NCI-H2171 treated with DMSO at 0.1 percent for 48 hours (cell line): ENCODE data around the gene MYH13.
A peak's percentile ranks its signal among the peaks of the same experiment; 100 is the strongest.

Experiments
- DNase-seq: peaks from one replicate; lab custom pipeline; 2025; lab: John Stamatoyannopoulos, UW

Gene MYH13

GRCh38 chr17:10344816-10345215 lies 28.0 kb downstream of the MYH13 start:
- no peak for DNase-seq

- DNase-seq, result no peak
Measured at GRCh38 chr17:10339051-10339450, 33.8 kb downstream of the MYH13 start.

GRCh38 chr17:10337976-10338375 lies 34.8 kb downstream of the MYH13 start:
- DNase-seq, result no peak

DNA sequence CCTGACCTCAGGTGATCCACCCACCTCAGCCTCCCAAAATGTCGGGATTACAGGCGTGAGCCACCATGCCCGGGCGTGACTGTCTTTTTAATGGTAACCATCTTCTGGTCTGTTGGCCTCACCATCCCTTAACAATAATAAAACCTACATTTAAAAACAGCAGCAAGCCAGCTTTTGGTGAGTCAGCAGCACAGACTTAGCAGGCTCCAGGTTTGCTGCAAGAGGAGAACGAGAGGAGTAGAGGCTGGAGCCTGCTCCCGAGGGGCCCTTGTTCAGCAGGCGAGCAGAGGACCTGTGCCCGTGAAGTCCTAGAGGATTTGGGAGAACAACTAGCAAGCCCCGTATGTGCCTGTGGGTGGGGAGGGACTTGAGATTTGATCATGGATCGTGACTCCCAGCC lies 35.7 kb downstream of the MYH13 start:
- DNase-seq, result no peak

- no peak for DNase-seq
Measured at GRCh38 chr17:10336393-10336792, 36.4 kb downstream of the MYH13 start.

DNA sequence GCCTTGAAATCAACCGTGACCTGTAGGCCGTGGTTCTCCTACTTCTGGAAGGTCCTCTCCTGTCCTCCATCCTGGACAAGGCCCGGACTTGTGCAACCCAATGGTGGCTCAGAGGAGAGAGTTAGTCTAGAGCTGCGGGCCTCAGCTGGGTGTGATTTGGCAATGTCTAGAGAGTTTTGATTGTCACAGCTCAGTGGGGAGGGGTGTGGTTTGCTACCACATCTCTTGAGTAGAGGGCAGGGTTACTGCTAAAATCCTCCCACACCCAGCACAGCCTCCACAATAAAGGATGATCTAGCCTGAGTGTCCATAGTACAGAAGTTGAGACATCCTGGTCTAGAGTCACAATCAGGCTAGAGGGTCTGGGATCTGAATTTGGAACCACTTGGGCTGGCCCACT lies 40.3 kb downstream of the MYH13 start:
- no peak for DNase-seq

DNA sequence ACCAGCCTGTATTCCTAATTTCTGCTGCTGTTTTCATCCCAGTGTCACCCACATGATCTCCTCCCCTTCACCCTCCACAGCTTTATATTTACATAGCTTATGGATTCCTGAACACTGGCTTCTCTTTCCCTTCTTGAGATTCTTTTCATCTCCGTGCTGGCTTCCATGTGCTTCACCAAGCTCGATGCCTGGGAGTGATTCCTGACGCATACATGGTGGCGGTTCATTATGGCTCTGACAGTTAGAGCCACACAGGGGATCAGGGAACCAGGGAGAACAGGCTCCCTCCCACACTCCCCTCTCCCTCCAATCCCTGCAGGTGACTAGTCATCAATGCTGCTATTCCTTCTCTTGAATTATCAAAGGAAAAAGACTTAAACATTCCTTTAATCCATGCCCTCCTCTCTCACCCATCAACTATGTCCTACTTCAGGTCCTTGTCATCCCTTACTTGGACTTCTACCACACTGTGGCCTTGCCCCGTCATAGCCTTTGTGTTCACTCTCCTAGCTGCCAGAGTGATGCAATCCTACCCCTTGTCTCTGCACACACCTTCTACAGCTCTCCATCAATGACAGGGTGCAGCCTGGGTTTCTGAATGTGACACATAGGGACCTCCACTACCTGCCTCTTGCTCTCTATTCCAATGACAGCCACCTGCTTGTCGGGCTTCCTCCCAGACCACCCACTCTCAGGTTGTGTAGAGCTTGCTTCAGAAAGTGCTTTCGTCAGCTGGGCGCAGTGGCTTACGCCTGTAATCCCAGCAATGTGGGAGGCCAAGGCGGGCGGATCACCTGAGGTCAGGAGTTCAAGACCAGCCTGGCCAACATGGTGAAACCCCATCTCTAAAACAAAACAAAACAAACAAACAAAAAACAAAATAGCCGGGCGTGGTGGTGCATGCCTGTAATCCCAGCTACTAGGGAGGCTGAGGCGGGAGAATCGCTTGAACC lies 43.6 kb downstream of the MYH13 start:
- no peak for DNase-seq

GRCh38 chr17:10328206-10328605 lies 44.6 kb downstream of the MYH13 start:
- no peak for DNase-seq

DNA sequence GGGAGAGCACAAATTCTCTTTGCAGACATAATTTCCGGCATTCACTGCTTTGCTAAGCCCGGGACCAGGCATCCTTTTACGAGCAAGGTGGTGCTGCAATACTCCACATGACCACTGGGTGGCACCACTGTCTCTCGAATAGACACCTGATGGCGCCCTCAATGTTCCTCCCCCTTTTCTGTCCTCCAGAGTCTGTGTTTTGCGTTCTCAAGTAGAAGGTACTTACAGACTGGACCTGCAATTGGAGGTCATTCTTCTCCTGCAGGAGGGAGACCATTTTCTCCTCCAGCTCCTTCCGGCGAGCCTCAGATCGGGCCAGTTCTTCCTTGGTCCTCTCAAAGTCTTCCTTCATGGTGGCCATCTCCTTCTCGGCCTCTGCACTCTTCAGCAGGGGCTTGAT lies 45.2 kb downstream of the MYH13 start:
- DNase-seq, result peak; percentile 49

DNA sequence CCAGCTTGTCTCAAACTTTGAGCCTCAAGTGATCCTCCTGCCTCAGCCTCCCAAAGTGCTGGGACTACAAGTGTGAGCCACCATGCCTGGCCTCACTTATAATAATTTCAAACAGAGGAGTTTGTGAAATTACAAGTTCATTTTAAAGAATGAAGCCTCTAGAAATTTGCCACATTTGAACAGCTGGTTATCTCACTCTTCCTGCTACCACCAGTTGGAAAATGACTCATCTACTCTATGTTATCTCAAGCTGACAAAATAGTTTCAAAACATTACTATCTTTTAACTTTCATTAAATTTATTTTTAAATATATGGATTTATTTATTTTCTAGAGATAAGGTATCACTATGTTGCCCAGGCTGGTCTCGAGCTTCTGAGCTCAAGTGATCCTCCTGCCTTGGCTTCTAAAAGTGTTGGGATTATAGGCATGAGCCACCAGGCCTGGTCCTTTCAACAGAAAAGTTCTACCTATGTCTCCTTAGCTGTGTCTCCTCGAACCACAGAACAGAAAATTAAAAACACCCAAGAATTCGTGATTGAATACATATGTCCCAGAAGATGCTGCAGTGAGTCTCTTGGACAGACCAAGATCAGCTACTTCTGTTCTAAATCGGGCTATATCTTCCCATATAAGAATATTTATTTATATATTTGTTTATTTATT lies 47.6 kb downstream of the MYH13 start:
- no peak for DNase-seq

- DNase-seq, result no peak
Measured at GRCh38 chr17:10323812-10324610, 48.8 kb downstream of the MYH13 start.

- DNase-seq, result no peak
Measured at GRCh38 chr17:10318535-10318934, 54.3 kb downstream of the MYH13 start.

GRCh38 chr17:10317543-10317834 lies 55.3 kb downstream of the MYH13 start:
- DNase-seq, result no peak

- no peak for DNase-seq
Measured at GRCh38 chr17:10316801-10317542, 55.8 kb downstream of the MYH13 start.

- no peak for DNase-seq
Measured at GRCh38 chr17:10314329-10314728, 58.5 kb downstream of the MYH13 start.

DNA sequence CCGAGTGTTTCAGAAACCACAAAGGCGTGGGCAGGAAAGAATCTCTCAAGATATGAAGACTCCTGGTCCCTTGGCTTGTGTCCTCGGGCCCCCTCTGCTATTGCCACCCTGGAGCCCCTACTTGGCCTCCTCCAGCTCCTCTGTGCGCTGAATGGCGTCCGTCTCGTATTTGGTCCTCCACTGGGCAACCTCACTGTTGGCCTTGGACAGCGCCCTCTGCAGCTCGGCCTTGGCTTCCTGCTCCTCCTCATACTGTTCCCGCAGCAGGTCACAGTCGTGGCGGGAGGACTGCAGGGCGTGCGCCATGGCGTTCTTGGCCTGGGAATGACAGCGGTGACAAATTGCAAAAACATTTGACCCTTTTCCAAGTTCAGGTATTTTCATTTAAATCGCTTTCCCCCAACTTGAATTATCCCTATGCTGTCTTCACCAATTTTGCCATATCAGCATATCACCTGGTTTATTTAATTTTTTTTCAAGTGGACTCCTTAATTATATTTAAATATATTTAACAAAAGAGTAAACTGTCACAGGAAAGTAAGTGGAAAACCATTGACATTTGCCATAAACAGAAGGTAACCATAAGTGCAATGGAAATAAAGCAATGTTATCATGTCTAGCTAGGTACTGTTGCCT lies 59.7 kb downstream of the MYH13 start:
- no peak for DNase-seq

- DNase-seq, result no peak
Measured at GRCh38 chr17:10311131-10311530, 61.7 kb downstream of the MYH13 start.

DNA sequence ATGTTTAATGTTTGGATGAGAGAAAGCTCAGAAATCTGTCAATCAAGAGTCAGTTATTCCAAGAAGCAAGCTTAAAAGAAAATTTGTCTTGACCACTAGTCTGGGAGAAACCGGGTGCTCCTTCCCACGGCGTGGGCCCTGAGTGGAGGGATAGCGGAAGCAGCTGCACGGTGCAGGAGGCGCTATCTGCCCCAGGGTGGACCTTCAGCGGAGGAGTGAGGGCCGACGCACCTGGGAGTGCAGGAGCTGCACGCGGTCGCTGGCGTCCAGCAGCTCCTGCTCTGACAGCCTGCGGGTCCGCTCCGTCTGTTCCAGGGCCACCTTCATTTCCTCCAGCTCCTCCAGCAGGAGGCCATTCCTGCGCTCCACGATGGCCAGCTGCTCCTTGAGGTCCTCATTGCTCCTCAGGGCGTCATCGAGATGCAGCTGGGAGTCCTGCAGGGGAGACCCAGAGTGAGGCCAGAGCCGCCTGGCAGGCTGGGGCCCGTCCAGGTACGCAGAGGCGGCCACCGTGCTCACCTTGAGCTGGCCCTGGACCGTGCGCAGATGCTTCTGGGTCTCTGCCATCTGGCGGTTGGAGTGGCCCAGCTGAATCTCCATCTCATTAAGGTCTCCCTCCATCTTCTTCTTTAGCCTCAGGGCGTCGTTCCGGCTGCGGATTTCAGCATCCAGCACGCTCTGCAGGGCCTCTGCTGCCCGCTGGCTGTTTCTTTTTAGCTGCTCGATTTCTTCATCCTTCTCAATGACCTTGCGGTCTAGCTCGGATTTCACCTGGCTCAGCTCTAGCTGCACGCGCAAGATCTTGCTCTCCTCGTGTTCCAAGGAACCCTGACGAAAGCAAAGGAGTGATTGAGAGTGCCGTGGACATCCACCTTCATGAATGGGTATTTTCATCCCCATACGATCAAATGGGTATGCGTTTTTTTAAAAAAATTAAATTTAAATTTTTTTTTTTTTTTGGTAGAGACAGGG lies 63.5 kb downstream of the MYH13 start:
- no peak for DNase-seq

- DNase-seq, result no peak
Measured at GRCh38 chr17:10306585-10306984, 66.2 kb downstream of the MYH13 start.

DNA sequence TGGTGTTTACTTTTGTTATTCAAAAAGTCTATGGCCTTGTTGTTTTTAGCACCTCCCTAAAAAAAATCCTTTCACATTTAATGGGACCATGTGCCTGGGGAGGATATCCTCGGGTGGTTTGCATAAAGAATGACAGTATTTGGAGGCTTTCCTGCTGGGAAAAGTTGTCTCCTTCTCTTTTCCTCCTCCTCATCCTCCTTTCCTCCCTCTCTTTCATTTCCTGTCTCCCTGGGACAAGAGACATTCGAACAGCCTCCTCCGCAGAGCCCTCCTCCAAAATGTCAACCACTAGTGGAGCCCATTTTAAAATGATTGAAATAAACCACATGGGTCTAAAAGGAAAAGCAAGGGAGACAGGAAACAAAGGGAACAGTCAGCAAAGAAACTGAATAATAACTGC lies 67.4 kb downstream of the MYH13 start:
- DNase-seq, result no peak
